MM.1S (cell line): ENCODE data around the gene KNG1.

ENCODE experiments used
- DNase-seq: peaks from one replicate; pipeline ENCODE4 v3.0.0-alpha.2; 2015
- H2AFZ ChIP-seq: fragments of 300-600 bp; sonication (generic); 2 replicates; pipeline ENCODE4 v1.6.0; 2016; ENCODE audit warnings: antibody characterized with exemption, low read length
- H3F3A ChIP-seq: fragments of 300-600 bp; sonication (generic); 2 replicates; pipeline ENCODE4 v1.6.1; 2016; ENCODE audit warnings: mild to moderate bottlenecking, antibody characterized with exemption, low read length, moderate library complexity, mixed read lengths; ENCODE audit not compliant: insufficient read depth
- H3K27ac ChIP-seq: fragments of 300-600 bp; sonication (generic); 2 replicates; pipeline ENCODE4 v1.5.1; 2016; ENCODE audit warnings: mild to moderate bottlenecking, low read length
- H3K27me3 ChIP-seq: fragments of 300-600 bp; sonication (generic); replicated peaks from 2 replicates; pipeline ENCODE4 v1.6.0; 2016; ENCODE audit warnings: low read length; ENCODE audit not compliant: insufficient read depth
- H3K36me3 ChIP-seq: fragments of 300-600 bp; sonication (generic); replicated peaks from 2 replicates; pipeline ENCODE4 v1.6.1; 2016; ENCODE audit warnings: mild to moderate bottlenecking, low read length, mixed read lengths; ENCODE audit not compliant: insufficient read depth
- H3K4me1 ChIP-seq: fragments of 300-600 bp; sonication (generic); 2 replicates; pipeline ENCODE4 v1.6.1; 2016; ENCODE audit warnings: low read length, mixed read lengths
- H3K4me2 ChIP-seq: fragments of 300-600 bp; sonication (generic); 2 replicates; pipeline ENCODE4 v1.6.0; 2016; ENCODE audit warnings: low read depth, low read length
- H3K4me3 ChIP-seq: fragments of 300-600 bp; sonication (generic); 2 replicates; pipeline ENCODE4 v1.5.1; 2016; ENCODE audit warnings: low read length, mixed read lengths
- H3K79me2 ChIP-seq: fragments of 300-600 bp; sonication (generic); 2 replicates; pipeline ENCODE4 v1.6.1; 2016; ENCODE audit warnings: mixed run types, low read length, mixed read lengths
- H3K9ac ChIP-seq: fragments of 300-600 bp; sonication (generic); 2 replicates; pipeline ENCODE4 v1.6.1; 2016; ENCODE audit warnings: low read length, mixed read lengths
- H3K9me2 ChIP-seq: fragments of 300-600 bp; sonication (generic); replicated peaks from 2 replicates; pipeline ENCODE4 v1.6.1; 2016; ENCODE audit warnings: mild to moderate bottlenecking, low read length, mixed read lengths; ENCODE audit not compliant: insufficient read depth
- H3K9me3 ChIP-seq: fragments of 300-600 bp; sonication (generic); replicated peaks from 2 replicates; pipeline ENCODE4 v1.6.1; 2016; ENCODE audit warnings: mild to moderate bottlenecking, low read length, mixed read lengths; ENCODE audit not compliant: insufficient read depth
- H4K20me1 ChIP-seq: fragments of 300-600 bp; sonication (generic); 2 replicates; pipeline ENCODE4 v1.6.1; 2016; ENCODE audit warnings: mild to moderate bottlenecking, low read length, moderate library complexity, mixed read lengths; ENCODE audit not compliant: insufficient read depth
- EZH2 ChIP-seq: fragments of 300-600 bp; sonication (generic); optimal IDR thresholded peaks from 2 replicates; pipeline ENCODE3; 2017; ENCODE audit warnings: low read depth, mild to moderate bottlenecking, antibody characterized with exemption, low read length, mixed read lengths
- EZH2phosphoT487 ChIP-seq: fragments of 300-600 bp; sonication (generic); IDR thresholded peaks from 2 replicates; pipeline ENCODE4 v1.6.1; 2018; ENCODE audit warnings: antibody characterized with exemption, low read length
- TF ChIP-seq, protein P1 (sequence below): fragments of 300-600 bp; sonication (generic); IDR thresholded peaks from 2 replicates; pipeline ENCODE4 v1.5.1; 2016; ENCODE audit warnings: antibody characterized with exemption, low read length, mixed read lengths

The KNG1 gene

DNA sequence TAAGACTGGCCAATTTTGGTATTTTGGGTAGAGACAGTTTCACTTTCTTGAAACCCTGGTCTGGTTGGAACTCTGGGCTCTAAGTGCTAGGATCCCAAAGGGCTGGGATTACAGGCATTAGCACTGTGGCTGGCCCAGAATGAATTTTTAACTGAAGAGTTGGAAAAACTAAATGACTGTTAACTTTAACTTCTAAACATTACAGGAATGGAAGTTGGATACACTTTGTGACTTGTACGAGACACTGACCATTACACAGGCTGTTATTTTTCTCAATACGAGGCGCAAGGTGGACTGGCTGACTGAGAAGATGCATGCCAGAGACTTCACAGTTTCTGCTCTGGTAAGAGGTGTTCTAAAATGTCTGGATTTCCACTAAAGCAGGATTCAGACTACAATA is 69.8 kb downstream of the KNG1 start:
- no peaks in the 10 kb centered on the region for H3K9me3 ChIP-seq
- H2AFZ ChIP-seq, result no peak overlapping the region
- no peaks in the 10 kb centered on the region for H3K27me3 ChIP-seq
- H4K20me1 ChIP-seq, result peaks cover 75% of the 10 kb centered on the region
- peak overlapping the region; percentile 89; the same call in 1 of the 2 replicates for H3K27ac ChIP-seq
- H3F3A ChIP-seq, result peaks cover 97% of the 10 kb centered on the region
- peak; percentile 42 for DNase-seq
- H3K4me3 ChIP-seq, result peak overlapping the region; percentile 98
- H3K9me2 ChIP-seq, result no peaks in the 10 kb centered on the region
- H3K9ac ChIP-seq, result peak overlapping the region; percentile 96; the same call in 1 of the 2 replicates
- peaks cover 21% of the 10 kb centered on the region for H3K4me1 ChIP-seq
- H3K36me3 ChIP-seq, result peaks cover 57% of the 10 kb centered on the region
- TF ChIP-seq, protein P1, sequence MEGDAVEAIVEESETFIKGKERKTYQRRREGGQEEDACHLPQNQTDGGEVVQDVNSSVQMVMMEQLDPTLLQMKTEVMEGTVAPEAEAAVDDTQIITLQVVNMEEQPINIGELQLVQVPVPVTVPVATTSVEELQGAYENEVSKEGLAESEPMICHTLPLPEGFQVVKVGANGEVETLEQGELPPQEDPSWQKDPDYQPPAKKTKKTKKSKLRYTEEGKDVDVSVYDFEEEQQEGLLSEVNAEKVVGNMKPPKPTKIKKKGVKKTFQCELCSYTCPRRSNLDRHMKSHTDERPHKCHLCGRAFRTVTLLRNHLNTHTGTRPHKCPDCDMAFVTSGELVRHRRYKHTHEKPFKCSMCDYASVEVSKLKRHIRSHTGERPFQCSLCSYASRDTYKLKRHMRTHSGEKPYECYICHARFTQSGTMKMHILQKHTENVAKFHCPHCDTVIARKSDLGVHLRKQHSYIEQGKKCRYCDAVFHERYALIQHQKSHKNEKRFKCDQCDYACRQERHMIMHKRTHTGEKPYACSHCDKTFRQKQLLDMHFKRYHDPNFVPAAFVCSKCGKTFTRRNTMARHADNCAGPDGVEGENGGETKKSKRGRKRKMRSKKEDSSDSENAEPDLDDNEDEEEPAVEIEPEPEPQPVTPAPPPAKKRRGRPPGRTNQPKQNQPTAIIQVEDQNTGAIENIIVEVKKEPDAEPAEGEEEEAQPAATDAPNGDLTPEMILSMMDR, result no peak
- no peak for TF ChIP-seq EZH2
- H3K4me2 ChIP-seq, result peak overlapping the region; percentile 84
- H3K79me2 ChIP-seq, result peaks cover 66% of the 10 kb centered on the region

DNA sequence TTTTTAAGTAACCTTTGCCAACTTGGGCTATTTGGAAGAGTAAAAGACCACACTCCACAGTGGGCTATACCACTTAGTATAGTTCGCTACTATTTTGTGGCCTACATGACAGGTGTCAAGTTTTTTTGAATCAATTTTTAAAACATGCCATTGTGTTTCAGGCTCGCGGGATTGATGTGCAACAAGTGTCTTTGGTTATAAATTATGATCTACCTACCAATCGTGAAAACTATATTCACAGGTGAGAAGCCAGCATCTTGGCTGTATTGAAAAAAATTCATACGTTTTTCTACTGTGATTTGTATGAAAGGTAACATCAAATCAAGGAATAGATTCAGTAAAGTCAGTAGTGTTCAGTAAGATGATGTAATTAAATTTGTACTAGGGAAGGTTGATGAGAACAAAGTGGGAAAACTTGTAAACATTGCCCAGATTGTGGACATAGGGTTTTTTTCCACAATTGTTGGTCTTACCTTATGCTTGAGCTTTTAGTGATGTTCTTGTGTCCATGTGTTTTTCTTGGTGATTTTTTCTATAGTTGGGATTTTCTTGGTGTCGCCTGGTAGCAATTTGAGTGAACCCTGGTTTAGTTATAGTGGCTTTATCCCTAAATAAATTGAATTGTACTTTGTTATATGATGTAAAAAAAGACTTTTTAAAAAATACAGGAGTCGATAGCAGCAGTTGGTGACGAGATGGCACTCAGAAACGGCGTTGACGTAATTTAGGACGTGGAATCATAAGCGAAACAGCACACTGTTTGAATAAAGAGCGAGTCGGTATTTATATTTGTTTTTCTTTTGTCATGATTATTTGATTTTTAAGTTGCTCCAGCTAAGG is 70.7 kb downstream of the KNG1 start:
- no peaks in the 10 kb centered on the region for H3K27me3 ChIP-seq
- no peak overlapping the region for H2AFZ ChIP-seq
- no peak overlapping the region for H3K4me3 ChIP-seq
- peaks cover 59% of the 10 kb centered on the region for H3K79me2 ChIP-seq
- H3K9me2 ChIP-seq, result no peaks in the 10 kb centered on the region
- peak overlapping the region; percentile 84; the same call in 1 of the 2 replicates for H3K4me2 ChIP-seq
- peak overlapping the region; percentile 89; the same call in 1 of the 2 replicates for H3K27ac ChIP-seq
- no peaks in the 10 kb centered on the region for H3K9me3 ChIP-seq
- peaks cover 75% of the 10 kb centered on the region for H4K20me1 ChIP-seq
- no peak for DNase-seq
- peaks cover 19% of the 10 kb centered on the region for H3K4me1 ChIP-seq
- TF ChIP-seq EZH2 (no peak), EZH2phosphoT487 (no peak)
- TF ChIP-seq, protein P1, result no peak
- H3K9ac ChIP-seq, result no peak overlapping the region
- peaks cover 99% of the 10 kb centered on the region for H3F3A ChIP-seq
- H3K36me3 ChIP-seq, result peaks cover 57% of the 10 kb centered on the region

DNA sequence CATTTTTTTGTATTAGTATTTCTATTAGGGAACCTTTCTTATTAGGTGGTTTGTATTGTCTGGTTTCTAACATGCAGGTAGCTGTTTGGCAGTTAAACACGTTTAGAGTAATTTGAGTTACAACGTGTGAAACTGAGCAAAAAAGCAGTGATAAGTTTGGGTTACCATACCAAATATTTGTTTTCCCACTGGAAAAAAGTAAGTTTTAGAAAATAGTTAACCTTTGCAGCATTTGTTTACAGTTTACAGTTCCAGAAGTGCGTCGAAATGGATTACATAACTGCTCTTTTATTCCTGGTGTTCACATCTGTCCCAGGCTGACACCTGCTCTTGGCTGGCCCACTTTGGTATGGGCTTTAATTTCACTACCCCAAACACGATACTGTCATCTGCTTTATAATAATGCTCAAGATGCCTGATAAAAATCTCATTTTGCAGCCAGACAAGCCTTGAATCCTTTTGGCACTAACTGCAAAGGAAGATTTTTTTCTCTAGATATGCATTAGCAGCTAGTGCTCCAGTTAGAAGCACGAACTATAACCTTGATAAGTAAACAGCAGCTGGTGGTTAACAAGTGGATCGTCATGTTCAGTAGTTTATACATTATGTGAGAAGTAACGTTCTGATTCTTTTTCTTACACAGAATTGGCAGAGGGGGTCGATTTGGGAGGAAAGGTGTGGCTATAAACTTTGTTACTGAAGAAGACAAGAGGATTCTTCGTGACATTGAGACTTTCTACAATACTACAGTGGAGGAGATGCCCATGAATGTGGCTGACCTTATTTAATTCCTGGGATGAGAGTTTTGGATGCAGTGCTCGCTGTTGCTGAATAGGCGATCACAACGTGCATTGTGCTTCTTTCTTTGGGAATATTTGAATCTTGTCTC is 71.6 kb downstream of the KNG1 start:
- peaks cover 75% of the 10 kb centered on the region for H4K20me1 ChIP-seq
- H3K27ac ChIP-seq, result no peak overlapping the region
- H3K79me2 ChIP-seq, result peaks cover 55% of the 10 kb centered on the region
- H3K4me3 ChIP-seq, result no peak overlapping the region
- H3K27me3 ChIP-seq, result no peaks in the 10 kb centered on the region
- no peak for DNase-seq
- H3K9me2 ChIP-seq, result no peaks in the 10 kb centered on the region
- H3K4me1 ChIP-seq, result peaks cover 19% of the 10 kb centered on the region
- peaks cover 97% of the 10 kb centered on the region for H3F3A ChIP-seq
- no peaks in the 10 kb centered on the region for H3K9me3 ChIP-seq
- H2AFZ ChIP-seq, result no peak overlapping the region
- TF ChIP-seq EZH2phosphoT487 (no peak), EZH2 (no peak)
- TF ChIP-seq, protein P1, result no peak
- no peak overlapping the region for H3K9ac ChIP-seq
- 0 out of 2 replicates have a peak overlapping the region, but pooled peaks have one; percentile 1 for H3K4me2 ChIP-seq
- H3K36me3 ChIP-seq, result peaks cover 55% of the 10 kb centered on the region
